Peyer's patch (tissue), 4 donors: ENCODE data around the gene KLHL7.
"Not testable (repeated sequence)": the region's sequence is repeated elsewhere in the genome, so short reads cannot be mapped to it uniquely, and the experiment has no call there.

Source experiments
- POLR2A ChIP-seq, 2 donors: fragments of 450-650 bp; IDR thresholded peaks; one replicate each; pipeline ENCODE4 v1.5.1; 2017; ENCODE audit warnings: antibody characterized with exemption in 2 of 2, mild to moderate bottlenecking in 2 of 2, moderate library complexity in 2 of 2
- TF ChIP-seq, protein P1 (sequence below), 6 experiments: fragments of 450-650 bp in 4 of 6; fragments of 200-600 bp in 2 of 6; sonication (generic) in 1 of 6; IDR thresholded peaks; one replicate each; pipeline ENCODE4 v1.5.1; 2017 to 2019; ENCODE audit warnings: antibody characterized with exemption in 6 of 6, mild to moderate bottlenecking in 3 of 6, moderate library complexity in 1 of 6

GRCh38 chr7:23131799-23132198 is 26.2 kb downstream of the KLHL7 start:
- TF ChIP-seq, protein P1, sequence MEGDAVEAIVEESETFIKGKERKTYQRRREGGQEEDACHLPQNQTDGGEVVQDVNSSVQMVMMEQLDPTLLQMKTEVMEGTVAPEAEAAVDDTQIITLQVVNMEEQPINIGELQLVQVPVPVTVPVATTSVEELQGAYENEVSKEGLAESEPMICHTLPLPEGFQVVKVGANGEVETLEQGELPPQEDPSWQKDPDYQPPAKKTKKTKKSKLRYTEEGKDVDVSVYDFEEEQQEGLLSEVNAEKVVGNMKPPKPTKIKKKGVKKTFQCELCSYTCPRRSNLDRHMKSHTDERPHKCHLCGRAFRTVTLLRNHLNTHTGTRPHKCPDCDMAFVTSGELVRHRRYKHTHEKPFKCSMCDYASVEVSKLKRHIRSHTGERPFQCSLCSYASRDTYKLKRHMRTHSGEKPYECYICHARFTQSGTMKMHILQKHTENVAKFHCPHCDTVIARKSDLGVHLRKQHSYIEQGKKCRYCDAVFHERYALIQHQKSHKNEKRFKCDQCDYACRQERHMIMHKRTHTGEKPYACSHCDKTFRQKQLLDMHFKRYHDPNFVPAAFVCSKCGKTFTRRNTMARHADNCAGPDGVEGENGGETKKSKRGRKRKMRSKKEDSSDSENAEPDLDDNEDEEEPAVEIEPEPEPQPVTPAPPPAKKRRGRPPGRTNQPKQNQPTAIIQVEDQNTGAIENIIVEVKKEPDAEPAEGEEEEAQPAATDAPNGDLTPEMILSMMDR (IDR thresholded peaks at IDR 0.05): not testable (repeated sequence)
- not testable (repeated sequence) for TF ChIP-seq POLR2A (IDR thresholded peaks at IDR 0.05)
